Mucosa of stomach (tissue), 1 donor: ENCODE measurements around the gene SHISA8.

Source experiments
- H3K27me3 ChIP-seq: one replicate; pipeline ENCODE4 v1.7.0; 2013; ENCODE audit warnings: mild to moderate bottlenecking, low read length; ENCODE audit not compliant: control insufficient read depth, insufficient read depth
- H3K36me3 ChIP-seq: one replicate; pipeline ENCODE4 v1.7.0; 2013; ENCODE audit warnings: low read length; ENCODE audit not compliant: control insufficient read depth, insufficient read depth
- H3K4me1 ChIP-seq: one replicate; pipeline ENCODE4 v1.7.0; 2013; ENCODE audit warnings: mild to moderate bottlenecking, low read length; ENCODE audit not compliant: control insufficient read depth, insufficient read depth
- H3K4me3 ChIP-seq: one replicate; pipeline ENCODE4 v1.7.0; 2013; ENCODE audit warnings: low read length
- H3K9ac ChIP-seq: one replicate; pipeline ENCODE4 v1.7.0; 2013; ENCODE audit warnings: mild to moderate bottlenecking, low read length, moderate library complexity
- H3K9me3 ChIP-seq: one replicate; pipeline ENCODE4 v1.7.0; 2013; ENCODE audit warnings: mild to moderate bottlenecking, low read length, moderate library complexity; ENCODE audit not compliant: control insufficient read depth
- donor health status: Pancreatic carcinoma.

Gene SHISA8

DNA sequence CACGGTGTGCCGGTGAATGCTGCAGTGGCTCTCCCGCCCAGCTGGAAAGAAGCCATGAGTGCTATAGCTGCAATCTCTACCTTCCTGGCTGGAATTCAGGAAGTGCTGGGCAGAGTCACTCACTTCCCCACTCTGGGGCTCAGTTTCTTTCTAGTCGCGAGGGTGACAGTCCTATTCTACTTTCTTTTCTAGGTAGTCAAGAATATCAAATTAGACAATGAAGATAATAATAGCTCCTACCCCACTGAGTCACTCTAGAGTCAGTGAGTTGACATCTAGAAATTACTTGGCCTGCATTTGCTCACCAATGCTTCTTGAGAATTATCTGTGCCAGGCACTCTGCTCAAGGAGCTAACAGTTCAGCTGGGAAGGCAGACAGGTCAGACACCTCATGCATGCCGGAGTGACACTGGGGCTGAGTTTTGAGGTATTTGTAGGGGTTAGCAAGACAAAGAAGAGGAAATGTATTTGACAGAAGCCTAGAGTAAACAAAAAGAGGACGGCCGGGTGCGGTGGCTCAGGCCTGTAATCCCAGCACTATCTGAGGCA lies 28.9 kb upstream of the SHISA8 start:
- Histone ChIP-seq H3K27me3 (no peaks in the 10 kb centered on the region), H3K4me3 (peak overlapping the region; percentile 9), H3K36me3 (no peaks in the 10 kb centered on the region)

DNA sequence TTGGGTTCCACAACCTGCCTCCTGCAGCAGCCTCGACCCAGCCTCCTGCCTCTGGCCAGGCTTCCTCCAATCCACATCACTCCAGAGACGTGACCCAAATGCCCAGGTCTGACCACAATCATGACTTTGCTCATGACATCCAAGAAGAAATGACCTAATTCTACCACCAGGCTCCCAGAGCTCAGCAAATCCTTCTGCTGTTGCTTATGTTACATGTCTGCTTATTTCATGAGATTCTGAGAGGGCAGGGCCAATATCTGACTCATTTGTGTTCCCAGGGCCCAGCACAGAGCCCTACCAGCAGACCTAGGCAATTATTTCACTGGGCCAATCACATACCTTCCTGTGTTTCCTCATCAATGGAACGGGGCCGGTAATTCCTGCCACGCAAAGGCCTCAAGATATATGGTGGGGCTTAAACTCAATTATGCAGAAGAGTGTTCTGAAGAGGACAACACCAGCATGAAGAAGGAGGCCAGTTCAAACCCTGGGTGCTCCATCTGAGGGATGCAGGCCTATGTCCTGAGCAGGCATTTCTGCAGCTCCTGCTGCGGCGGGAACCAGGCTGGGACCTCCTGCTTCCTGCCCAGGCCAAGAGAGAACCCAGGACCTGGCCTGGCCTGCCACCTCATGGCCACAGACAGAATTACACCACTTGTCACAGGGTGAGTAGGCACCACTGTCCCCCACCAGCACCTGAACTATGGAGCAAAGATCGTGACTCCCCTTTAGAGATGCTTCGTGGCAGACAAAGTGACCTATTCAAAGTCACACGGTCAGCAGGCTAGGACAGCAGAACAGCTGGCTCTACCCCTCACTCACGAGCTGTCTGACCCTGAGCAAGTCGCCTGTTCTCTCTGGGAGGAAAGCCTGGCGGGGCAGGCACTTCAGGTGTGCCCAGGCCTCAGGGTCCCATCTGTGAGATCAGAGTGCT lies 26.2 kb upstream of the SHISA8 start:
- no peak overlapping the region for H3K4me3 ChIP-seq
- no peaks in the 10 kb centered on the region for H3K27me3 ChIP-seq
- peak overlapping the region; percentile 77 for H3K9ac ChIP-seq
- no peaks in the 10 kb centered on the region for H3K36me3 ChIP-seq
- H3K9me3 ChIP-seq = no peaks in the 10 kb centered on the region
- H3K4me1 ChIP-seq = peaks cover 37% of the 10 kb centered on the region

More for the DNA sequence above, 28.9 kb upstream of the SHISA8 start:
- Histone ChIP-seq H3K9me3 (no peaks in the 10 kb centered on the region), H3K9ac (peak overlapping the region; percentile 35), H3K4me1 (peaks cover 49% of the 10 kb centered on the region)

DNA sequence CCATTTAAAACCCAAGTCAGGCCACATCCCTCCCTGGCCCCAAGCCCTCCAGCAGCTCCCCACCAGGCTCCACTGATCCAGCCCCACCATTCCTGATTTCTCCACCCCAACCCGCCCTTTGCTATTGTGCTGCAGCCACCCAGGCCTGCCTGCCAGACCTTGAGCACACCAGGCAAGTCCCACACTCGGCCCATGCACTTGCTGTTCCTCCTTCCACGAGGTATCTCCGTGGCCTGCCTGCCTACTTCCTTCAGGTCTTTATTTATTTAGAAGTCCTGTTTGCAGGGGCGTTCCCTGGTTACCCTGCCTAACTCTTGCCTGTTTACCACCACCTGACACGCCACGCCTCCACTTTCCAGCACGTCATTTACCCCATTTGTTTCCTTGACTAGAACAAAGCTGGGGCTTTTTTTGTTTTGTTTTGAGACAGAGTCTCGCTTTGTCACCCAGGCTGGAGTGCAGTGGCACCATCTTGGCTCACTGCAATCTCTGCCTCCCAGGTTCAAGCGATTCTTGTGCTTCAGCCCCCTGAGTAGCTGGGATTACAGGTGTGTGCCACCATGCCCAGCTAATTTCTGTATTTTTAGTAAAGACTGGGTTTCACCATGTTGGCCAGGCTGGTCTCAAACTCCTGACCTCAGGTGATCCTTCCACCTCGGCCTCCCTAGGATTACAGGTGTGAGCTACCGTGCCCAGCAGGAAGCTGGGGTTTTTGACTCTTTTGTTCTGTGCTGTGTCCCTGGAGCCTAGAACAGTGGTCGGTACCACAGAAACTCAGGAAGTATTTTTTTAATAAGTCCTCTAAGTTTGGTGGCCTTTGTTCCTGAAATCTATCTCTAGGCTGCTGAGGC lies 25.3 kb upstream of the SHISA8 start:
- H3K4me1 ChIP-seq = peaks cover 33% of the 10 kb centered on the region
- H3K9me3 ChIP-seq = no peaks in the 10 kb centered on the region
- H3K9ac ChIP-seq = peak overlapping the region; percentile 77
- H3K36me3 ChIP-seq = no peaks in the 10 kb centered on the region
- H3K4me3 ChIP-seq = no peak overlapping the region
- H3K27me3 ChIP-seq = no peaks in the 10 kb centered on the region

DNA sequence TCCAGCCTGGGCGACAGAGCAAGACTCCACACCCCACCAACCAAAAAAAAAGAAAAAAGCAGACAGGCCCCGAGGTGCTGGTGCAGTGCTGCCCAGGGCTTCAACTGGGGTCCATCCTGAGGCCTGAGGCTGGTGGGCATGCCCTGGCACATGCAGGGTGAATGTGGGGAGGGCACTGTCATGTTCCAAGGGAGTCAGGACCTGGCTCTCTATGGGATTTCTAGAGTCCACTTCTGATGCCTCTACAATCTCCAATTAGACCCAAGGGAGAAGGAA lies 22.0 kb upstream of the SHISA8 start:
- Histone ChIP-seq H3K4me1 (peaks cover 15% of the 10 kb centered on the region), H3K9ac (no peak overlapping the region), H3K9me3 (no peaks in the 10 kb centered on the region), H3K4me3 (no peak overlapping the region), H3K36me3 (no peaks in the 10 kb centered on the region), H3K27me3 (no peaks in the 10 kb centered on the region)

DNA sequence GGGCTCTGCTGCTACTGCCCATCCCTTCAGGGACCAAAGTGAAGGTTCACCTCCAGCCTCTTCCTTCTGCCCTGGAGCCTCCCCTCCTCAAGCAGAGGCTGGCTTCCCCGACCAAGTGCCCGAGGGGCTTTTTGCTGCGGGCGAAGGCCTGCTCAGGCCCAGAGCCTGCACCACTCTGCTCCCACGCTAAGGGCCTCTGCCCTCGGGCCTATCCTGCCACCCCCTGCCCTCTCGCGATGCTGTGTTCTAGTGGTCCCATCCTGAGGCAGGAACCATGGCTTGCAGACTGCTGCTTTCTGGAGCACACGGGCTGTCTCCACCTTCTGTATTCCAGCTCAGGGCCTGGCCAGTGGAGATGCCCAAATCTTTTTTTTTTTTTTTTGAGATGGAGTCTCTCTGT lies 20.6 kb upstream of the SHISA8 start:
- H3K36me3 ChIP-seq = no peaks in the 10 kb centered on the region
- no peak overlapping the region for H3K4me3 ChIP-seq
- H3K9me3 ChIP-seq = no peaks in the 10 kb centered on the region
- no peaks in the 10 kb centered on the region for H3K27me3 ChIP-seq
- H3K9ac ChIP-seq = no peak overlapping the region
- H3K4me1 ChIP-seq = peaks cover 2% of the 10 kb centered on the region

DNA sequence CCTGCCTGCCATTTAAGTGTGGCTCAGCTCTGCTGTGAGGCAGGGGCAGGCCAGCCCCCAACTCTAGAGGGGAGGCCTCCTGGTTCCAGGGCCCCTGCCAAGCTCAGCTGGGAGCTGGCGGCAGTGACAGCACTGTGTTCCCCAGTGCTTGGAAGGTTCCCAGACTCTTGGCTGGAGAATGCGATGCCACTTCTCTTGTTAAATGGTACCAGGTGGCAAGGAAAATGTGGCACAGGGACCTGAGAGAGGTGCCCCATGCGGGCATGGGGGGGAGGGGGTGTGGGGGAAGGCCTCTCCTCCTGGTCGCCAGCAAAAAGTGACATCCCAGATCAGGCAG lies 20.1 kb upstream of the SHISA8 start:
- H3K27me3 ChIP-seq = no peaks in the 10 kb centered on the region
- no peak overlapping the region for H3K4me3 ChIP-seq
- H3K36me3 ChIP-seq = no peaks in the 10 kb centered on the region
- no peak overlapping the region for H3K9ac ChIP-seq
- no peaks in the 10 kb centered on the region for H3K4me1 ChIP-seq
- no peaks in the 10 kb centered on the region for H3K9me3 ChIP-seq

DNA sequence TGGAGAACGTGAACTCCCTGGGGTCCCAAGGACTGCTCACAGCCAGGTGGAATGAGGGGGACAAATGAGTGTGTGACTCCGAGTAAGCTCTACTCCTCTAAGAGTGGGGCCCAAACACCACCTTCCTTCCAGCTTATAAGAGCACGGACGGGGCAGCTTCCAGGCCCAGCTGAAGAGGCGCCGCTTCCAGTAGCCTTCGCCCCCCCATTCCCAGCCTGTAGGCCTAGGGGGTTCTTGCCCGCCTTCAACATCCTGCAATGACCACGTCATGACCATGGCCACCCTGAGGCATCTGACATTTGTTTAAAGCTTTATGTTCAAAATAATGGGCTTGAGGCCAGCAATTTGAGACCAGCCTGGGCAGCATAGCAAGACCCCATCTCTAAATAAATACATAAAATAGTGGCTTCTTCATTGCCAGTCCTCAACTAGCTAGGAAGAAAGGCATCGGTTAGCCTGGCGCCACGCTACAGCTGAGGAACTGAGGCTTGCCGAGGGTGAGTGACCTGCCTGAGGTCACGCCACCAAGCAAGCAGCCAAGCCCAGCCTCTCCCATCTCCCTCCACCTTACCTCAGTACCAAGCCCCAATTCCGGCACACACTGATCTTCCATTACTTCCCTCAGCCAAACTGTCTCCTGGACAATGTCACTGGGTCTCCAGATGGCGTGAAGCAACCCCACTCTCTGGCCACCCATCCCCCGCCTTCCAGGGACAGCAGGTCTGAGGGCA lies 19.6 kb upstream of the SHISA8 start:
- Histone ChIP-seq H3K9ac (no peak overlapping the region), H3K4me3 (no peak overlapping the region), H3K36me3 (no peaks in the 10 kb centered on the region), H3K9me3 (no peaks in the 10 kb centered on the region), H3K27me3 (no peaks in the 10 kb centered on the region), H3K4me1 (no peaks in the 10 kb centered on the region)

DNA sequence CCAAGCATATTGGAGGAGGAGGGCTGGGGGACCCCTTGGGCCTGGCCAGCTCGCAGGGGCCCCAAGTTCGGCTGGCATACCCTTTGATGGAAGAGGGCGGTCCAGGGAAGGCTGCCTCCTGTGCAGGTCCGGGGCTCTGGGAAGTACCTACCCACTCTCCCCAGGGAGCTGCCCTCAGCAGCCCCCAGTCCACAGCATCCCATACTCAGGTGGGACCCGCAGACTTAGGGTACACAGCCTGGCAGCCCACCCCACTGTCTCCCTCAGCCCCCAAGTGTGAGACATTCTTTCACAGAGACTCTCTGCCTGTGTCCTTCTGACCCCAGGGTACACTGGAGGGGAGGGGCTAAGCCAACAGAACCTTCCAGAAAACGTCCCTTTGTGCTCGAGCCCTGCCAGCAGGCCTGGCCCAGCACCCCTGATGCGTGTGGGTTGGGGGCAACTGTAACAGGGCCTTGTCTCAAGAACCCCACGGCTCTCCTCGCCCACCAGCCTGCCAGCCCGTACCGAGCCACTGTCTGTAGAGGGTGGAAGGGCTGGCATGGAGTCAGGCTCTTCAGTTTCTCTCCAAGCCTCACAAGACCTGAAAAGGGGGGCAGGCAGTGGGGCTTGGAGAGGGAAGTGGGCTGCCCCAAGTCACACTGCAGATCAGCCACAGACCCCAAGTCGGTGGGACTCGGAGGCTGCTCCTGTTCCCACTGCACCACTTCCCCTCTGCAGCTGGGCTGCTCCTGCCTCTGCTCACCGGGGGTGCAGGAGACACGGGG lies 18.7 kb upstream of the SHISA8 start:
- no peaks in the 10 kb centered on the region for H3K36me3 ChIP-seq
- no peaks in the 10 kb centered on the region for H3K27me3 ChIP-seq
- no peaks in the 10 kb centered on the region for H3K4me1 ChIP-seq
- H3K9ac ChIP-seq = no peak overlapping the region
- no peak overlapping the region for H3K4me3 ChIP-seq
- no peaks in the 10 kb centered on the region for H3K9me3 ChIP-seq

DNA sequence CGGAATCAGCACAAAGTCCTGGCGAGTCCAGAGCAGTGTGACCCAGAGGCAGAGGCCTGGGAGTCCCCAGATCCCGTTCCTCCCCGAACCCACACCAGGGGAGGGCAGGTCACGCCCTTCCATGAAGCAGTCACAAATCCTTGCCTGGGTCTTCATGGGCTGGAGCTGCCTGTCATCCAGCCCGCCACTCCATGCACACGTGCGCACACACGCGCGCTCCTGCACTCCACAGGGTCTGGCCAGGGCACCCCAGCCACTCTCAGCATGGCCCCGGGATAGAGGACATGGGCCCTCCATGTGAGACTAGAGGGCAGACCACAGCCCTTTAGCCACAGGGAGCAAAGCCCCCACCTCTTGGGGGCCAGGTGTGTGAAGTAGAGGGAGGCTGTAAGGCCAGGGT lies 17.5 kb upstream of the SHISA8 start:
- Histone ChIP-seq H3K9me3 (no peaks in the 10 kb centered on the region), H3K4me1 (no peaks in the 10 kb centered on the region), H3K9ac (no peak overlapping the region), H3K4me3 (no peak overlapping the region), H3K36me3 (no peaks in the 10 kb centered on the region), H3K27me3 (no peaks in the 10 kb centered on the region)

DNA sequence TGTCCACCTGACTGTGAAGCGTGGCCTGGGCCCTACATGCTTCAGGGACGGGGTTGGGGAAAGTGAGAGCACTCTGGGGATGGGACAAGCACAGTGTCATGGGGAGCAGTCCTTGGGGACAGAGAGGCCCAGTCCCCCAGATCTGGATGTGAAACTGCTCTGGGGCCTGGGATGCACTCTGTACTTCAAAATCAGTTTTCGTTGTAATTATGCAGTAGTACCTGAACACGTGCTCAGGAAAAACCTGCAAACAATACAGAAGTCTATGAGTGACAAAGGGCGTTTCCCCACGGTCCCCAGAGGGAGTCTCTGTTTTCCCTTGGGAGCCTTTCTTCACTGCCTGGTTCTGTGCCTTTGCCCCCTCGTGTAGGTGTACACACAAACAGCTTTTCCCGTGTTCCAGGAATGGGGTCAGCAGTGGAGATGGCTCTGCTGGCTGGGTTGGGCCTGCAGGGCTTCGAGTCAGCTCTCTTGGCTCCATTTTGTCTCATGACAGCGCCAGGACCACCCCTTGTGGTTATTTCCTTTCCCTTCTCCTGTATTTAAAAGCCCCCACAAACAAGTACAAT lies 16.9 kb upstream of the SHISA8 start:
- Histone ChIP-seq H3K9me3 (no peaks in the 10 kb centered on the region), H3K4me3 (no peak overlapping the region), H3K9ac (no peak overlapping the region), H3K27me3 (peaks cover 3% of the 10 kb centered on the region), H3K36me3 (no peaks in the 10 kb centered on the region), H3K4me1 (no peaks in the 10 kb centered on the region)

DNA sequence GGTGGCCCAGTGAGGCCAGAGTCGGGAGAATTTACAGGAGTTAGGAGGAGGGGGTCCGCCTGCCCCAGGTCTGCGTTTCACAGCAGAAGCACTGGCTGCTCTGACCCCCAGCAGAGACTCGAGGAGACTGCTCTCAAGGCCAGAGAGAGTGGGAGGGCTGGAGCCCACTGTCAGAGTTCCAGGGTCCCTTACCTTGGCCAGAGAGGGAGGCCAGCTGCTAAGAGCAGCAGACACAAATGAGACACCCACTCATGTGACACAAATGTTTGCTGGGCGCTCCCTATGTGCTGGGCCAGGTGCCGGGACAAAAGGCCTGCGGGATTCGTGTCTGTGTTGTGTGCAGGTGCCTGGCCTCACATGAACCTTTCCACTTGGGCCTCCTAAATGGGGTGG lies 14.5 kb upstream of the SHISA8 start:
- peaks cover 4% of the 10 kb centered on the region for H3K4me1 ChIP-seq
- H3K27me3 ChIP-seq = peaks cover 20% of the 10 kb centered on the region
- H3K9me3 ChIP-seq = no peaks in the 10 kb centered on the region
- no peak overlapping the region for H3K9ac ChIP-seq
- no peaks in the 10 kb centered on the region for H3K36me3 ChIP-seq
- no peak overlapping the region for H3K4me3 ChIP-seq
